Tibial nerve (tissue), 4 donors: ENCODE results near the gene TPCN1. TPM values are rescaled to one million over a fixed set of nuclear protein-coding genes. Genes with fewer than 3 reads are reported as not detected.

Experiments
- DNase-seq, 2 donors: peaks; one replicate each; pipeline ENCODE4 v3.0.0-alpha.2; 2019; ENCODE audit warnings: low spot score in 2 of 2
- H3K27ac ChIP-seq, 4 donors: fragments of 200-600 bp; sonication (generic) in 3 of 4; one replicate each; pipeline ENCODE4 v1.5.1; 2017 to 2019; ENCODE audit warnings: mild to moderate bottlenecking in 1 of 4
- H3K27me3 ChIP-seq, 2 donors: fragments of 200-600 bp; sonication (generic) in 1 of 2; one replicate each; pipeline versions ENCODE4 v1.5.1 to v1.6.0; 2017 to 2019
- H3K36me3 ChIP-seq, 3 donors: fragments of 200-600 bp; sonication (generic); one replicate each; pipeline ENCODE4 v1.5.1; 2018 to 2019
- H3K4me1 ChIP-seq, 4 donors: fragments of 200-600 bp; sonication (generic) in 3 of 4; one replicate each; pipeline ENCODE4 v1.5.1; 2017 to 2019
- H3K4me3 ChIP-seq, 4 donors: fragments of 200-600 bp; sonication (generic) in 3 of 4; one replicate each; pipeline ENCODE4 v1.5.1; 2017 to 2019; ENCODE audit warnings: mild to moderate bottlenecking in 1 of 4, moderate library complexity in 1 of 4
- H3K9me3 ChIP-seq, 4 donors: fragments of 200-600 bp; sonication (generic) in 3 of 4; one replicate each; pipeline ENCODE4 v1.5.1; 2017 to 2019
- EP300 ChIP-seq, 2 donors: sonication (generic); formaldehyde crosslinking; IDR thresholded peaks; one replicate each; pipeline ENCODE4 v1.6.1; 2017; ENCODE audit warnings: antibody characterized with exemption in 2 of 2, mild to moderate bottlenecking in 1 of 2
- POLR2A ChIP-seq, 2 donors: fragments of 450-650 bp; IDR thresholded peaks; one replicate each; pipeline ENCODE4 v1.6.1; 2017; ENCODE audit warnings: antibody characterized with exemption in 2 of 2, mild to moderate bottlenecking in 2 of 2, moderate library complexity in 2 of 2
- WGBS, 2 donors: methylation state at CpG; one replicate each; pipeline ENCODE4 v1.1.5; 2018; 5-methylcytosine and 5-hydroxymethylcytosine counted together
- total RNA-seq, 4 donors: library from RNA; depleted of rRNA; stranded (reverse); fragments of >200 nt; gene quantifications; one replicate each; pipeline ENCODE4 v1.1.0, GENCODE V29; 2016
- TF ChIP-seq, protein P1 (sequence below), 5 experiments: fragments of 200-600 bp in 3 of 5; fragments of 450-650 bp in 2 of 5; sonication (generic) in 3 of 5; IDR thresholded peaks; one replicate each; pipeline ENCODE4 v1.5.1; 2016 to 2019; ENCODE audit warnings: antibody characterized with exemption in 5 of 5, mild to moderate bottlenecking in 3 of 5, moderate library complexity in 2 of 5

Gene TPCN1
- total RNA-seq, 4 donors from 2014 or later: 62.7 to 77.6 (median 69.8) TPM

DNA sequence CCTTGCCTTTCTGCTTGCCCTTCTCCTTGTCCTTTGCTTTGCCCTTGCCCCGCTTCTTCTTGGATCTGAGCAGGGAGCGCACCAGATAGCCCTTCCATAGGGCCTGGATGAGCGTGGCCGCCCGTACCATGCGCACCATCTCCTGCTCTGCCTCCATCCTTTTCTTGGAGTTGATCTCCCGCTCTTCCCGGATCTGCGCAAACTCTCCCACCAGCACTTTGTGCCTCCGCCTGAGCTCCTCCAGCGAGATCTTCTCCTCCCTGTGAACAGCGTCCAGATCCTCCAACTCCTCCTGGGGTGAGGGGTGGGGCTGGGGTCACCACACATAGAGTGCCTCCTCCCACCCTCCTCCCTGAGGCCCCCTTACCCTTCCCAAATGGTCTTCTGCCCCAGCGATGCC is 25.7 kb upstream of the TPCN1 start:
- 92 to 94% methylated on average over 13 of the region's 13 CpGs for WGBS, 2 donors
- DNase-seq: no peak
- H3K36me3 ChIP-seq: peaks cover 0 to 22% (median 9%) of the 10 kb centered on the region in 3 donors
- TF ChIP-seq POLR2A (IDR thresholded peaks at IDR 0.05) (no peak), EP300 (IDR thresholded peaks at IDR 0.05) (no peak)
- TF ChIP-seq, protein P1, sequence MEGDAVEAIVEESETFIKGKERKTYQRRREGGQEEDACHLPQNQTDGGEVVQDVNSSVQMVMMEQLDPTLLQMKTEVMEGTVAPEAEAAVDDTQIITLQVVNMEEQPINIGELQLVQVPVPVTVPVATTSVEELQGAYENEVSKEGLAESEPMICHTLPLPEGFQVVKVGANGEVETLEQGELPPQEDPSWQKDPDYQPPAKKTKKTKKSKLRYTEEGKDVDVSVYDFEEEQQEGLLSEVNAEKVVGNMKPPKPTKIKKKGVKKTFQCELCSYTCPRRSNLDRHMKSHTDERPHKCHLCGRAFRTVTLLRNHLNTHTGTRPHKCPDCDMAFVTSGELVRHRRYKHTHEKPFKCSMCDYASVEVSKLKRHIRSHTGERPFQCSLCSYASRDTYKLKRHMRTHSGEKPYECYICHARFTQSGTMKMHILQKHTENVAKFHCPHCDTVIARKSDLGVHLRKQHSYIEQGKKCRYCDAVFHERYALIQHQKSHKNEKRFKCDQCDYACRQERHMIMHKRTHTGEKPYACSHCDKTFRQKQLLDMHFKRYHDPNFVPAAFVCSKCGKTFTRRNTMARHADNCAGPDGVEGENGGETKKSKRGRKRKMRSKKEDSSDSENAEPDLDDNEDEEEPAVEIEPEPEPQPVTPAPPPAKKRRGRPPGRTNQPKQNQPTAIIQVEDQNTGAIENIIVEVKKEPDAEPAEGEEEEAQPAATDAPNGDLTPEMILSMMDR (IDR thresholded peaks at IDR 0.05): no peak
- no peaks in the 10 kb centered on the region for H3K27me3 ChIP-seq
- no peak overlapping the region for H3K27ac ChIP-seq
- no peak overlapping the region for H3K4me3 ChIP-seq
- peaks cover 0 to 28% (median 4%) of the 10 kb centered on the region in 4 donors for H3K4me1 ChIP-seq
- H3K9me3 ChIP-seq: no peaks in the 10 kb centered on the region

DNA sequence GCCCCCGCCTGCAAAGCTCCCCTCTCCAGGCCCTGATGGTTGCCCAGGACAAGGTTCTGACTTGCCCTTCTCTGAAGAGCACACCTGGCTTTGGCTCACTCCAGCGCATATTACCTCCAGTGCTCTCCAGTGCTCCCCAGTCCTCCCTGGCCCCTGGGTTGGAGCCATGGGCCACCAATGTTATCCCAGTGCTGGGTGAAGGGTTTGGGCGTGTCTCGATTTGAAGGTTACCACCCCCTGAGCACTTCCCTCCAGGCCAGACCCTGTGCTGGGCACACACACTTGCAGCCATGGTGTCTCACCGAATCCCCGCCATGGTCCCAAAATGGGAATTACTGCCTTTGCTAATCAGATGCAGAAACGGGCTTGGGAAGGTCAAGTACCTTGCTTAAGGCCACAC is 24.7 kb upstream of the TPCN1 start:
- no peaks in the 10 kb centered on the region for H3K27me3 ChIP-seq
- H3K36me3 ChIP-seq: peaks cover 0 to 12% (median 5%) of the 10 kb centered on the region in 3 donors
- TF ChIP-seq POLR2A (IDR thresholded peaks at IDR 0.05) (no peak), EP300 (IDR thresholded peaks at IDR 0.05) (no peak)
- TF ChIP-seq, protein P1 (IDR thresholded peaks at IDR 0.05): no peak
- H3K4me3 ChIP-seq: no peak overlapping the region
- WGBS, 2 donors: 79 to 80% methylated on average over 7 of the region's 7 CpGs
- peaks cover 0 to 28% (median 4%) of the 10 kb centered on the region in 4 donors for H3K4me1 ChIP-seq
- H3K9me3 ChIP-seq: no peaks in the 10 kb centered on the region
- no peak for DNase-seq
- no peak overlapping the region for H3K27ac ChIP-seq

DNA sequence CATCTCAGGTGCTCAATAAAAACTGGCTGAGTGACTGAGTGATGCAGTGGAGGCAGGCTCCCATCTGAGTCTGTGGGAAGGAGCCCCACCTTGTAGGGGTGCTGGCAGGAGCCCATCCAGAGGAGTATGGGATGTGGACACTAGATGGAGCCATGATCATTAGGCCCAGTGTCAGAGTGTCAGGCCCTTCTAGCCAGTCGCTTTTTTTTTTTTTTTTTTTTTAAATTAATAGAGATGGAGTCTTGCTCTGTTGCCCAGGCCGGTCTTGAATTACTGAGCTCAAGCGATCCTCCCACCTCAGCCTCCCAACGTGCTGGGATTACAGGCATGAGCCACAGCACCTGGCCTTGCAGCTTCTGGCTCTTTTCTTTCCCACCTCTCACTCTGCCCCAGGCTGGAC is 24.3 kb upstream of the TPCN1 start:
- TF ChIP-seq POLR2A (IDR thresholded peaks at IDR 0.05): no peak
- TF ChIP-seq, protein P1 (IDR thresholded peaks at IDR 0.05): peak; percentile 52 to 69 (median 64)
- TF ChIP-seq EP300 (IDR thresholded peaks at IDR 0.05): peak in 1 of 2 donors; percentile 44
- Histone ChIP-seq H3K27me3 (no peaks in the 10 kb centered on the region), H3K4me3 (no peak overlapping the region), H3K27ac (no peak overlapping the region), H3K36me3 (peaks cover 0 to 8% (median 1%) of the 10 kb centered on the region in 3 donors), H3K9me3 (no peaks in the 10 kb centered on the region), H3K4me1 (peaks cover 0 to 28% (median 4%) of the 10 kb centered on the region in 4 donors)
- 11 to 14% methylated on average over 4 of the region's 4 CpGs for WGBS, 2 donors
- peak; percentile 49 to 87 for DNase-seq

DNA sequence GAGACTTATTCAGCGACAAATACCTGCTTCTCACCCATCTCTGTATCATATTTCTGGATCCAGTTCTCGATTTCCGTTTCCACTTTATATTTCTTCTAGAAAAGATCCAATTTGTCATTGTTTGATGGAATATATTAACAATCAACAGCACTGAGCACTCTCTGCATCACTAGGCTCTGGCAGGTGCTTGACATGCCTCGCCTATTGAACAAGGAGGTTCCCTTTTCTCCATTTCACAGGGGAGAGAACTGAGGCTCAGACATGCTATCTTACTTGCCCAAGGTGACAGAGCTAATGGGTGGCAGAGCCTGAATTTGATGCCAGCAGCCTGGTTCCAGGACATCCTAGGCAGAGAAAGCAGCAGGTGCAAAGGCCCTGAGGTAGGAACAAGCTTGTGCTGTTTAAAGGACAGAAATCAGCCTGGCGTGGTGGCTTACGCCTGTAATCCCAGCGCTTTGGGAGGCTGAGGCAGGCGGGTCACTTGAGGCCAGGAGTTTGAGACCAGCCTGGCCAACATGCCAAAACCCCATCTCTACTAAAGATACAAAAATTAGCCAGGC is 23.7 kb upstream of the TPCN1 start:
- DNase-seq: no peak
- peaks cover 0 to 2% (median 0%) of the 10 kb centered on the region in 3 donors for H3K36me3 ChIP-seq
- peaks cover 0 to 28% (median 4%) of the 10 kb centered on the region in 4 donors for H3K4me1 ChIP-seq
- H3K9me3 ChIP-seq: no peaks in the 10 kb centered on the region
- no peaks in the 10 kb centered on the region for H3K27me3 ChIP-seq
- 93 to 95% methylated on average over 7 to 8 of the region's 8 CpGs for WGBS, 2 donors
- H3K4me3 ChIP-seq: no peak overlapping the region
- no peak overlapping the region for H3K27ac ChIP-seq
- TF ChIP-seq POLR2A (IDR thresholded peaks at IDR 0.05) (no peak), EP300 (IDR thresholded peaks at IDR 0.05) (no peak)
- TF ChIP-seq, protein P1 (IDR thresholded peaks at IDR 0.05): no peak

DNA sequence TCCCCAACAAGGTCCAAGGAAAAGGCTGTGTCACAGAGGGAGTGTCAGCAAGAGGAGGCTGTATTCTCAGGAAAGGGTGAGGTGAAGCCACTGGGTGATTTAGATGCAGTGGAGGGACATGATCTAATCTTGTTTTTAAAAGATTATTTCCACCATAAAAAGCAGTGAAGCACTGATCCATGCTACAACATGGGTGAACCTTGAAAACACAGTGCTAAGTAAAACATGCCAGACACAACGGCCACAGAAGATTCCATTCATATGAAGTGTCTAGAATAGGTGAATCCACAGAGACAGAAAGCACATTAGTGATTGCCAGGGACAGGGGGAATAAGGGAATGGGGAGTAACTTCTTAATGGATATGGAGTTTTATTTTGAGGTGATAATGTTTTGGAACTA is 23.0 kb upstream of the TPCN1 start:
- Histone ChIP-seq H3K27me3 (no peaks in the 10 kb centered on the region), H3K4me3 (no peak overlapping the region), H3K36me3 (no peaks in the 10 kb centered on the region), H3K9me3 (no peaks in the 10 kb centered on the region), H3K27ac (no peak overlapping the region), H3K4me1 (peaks cover 0 to 26% (median 4%) of the 10 kb centered on the region in 4 donors)
- WGBS, 2 donors: 50 to 59% methylated on average over 1 of the region's 1 CpG
- TF ChIP-seq, protein P1 (IDR thresholded peaks at IDR 0.05): no peak
- TF ChIP-seq EP300 (IDR thresholded peaks at IDR 0.05): no peak
- TF ChIP-seq POLR2A (IDR thresholded peaks at IDR 0.05): no peak
- DNase-seq: no peak
